GM19468 (cell line): ENCODE data around the gene SAMSN1.

Source experiments
- ATAC-seq: cut with Tn5 transposase; IDR thresholded peaks from one replicate; pipeline ENCODE4 v1.9.1; 2021; ENCODE audit warnings: mild to moderate bottlenecking, moderate library complexity, moderate number of reproducible peaks; ENCODE audit not compliant: unreplicated experiment; ENCODE audit errors: extremely low read depth

Gene SAMSN1

GRCh38 chr21:14492931-14493330 lies 53.2 kb downstream of the SAMSN1 start:
- no peak for ATAC-seq

GRCh38 chr21:14491269-14491681 lies 54.8 kb downstream of the SAMSN1 start:
- no peak for ATAC-seq

GRCh38 chr21:14488672-14489204 lies 57.4 kb downstream of the SAMSN1 start:
- no peak for ATAC-seq

GRCh38 chr21:14487490-14488432 lies 58.4 kb downstream of the SAMSN1 start:
- no peak for ATAC-seq

GRCh38 chr21:14486869-14487268 lies 59.2 kb downstream of the SAMSN1 start:
- ATAC-seq = no peak

GRCh38 chr21:14484188-14485009 lies 61.7 kb downstream of the SAMSN1 start:
- no peak for ATAC-seq

- no peak for ATAC-seq
Observed at GRCh38 chr21:14483296-14483695, 62.8 kb downstream of the SAMSN1 start.

GRCh38 chr21:14482165-14482564 lies 64.0 kb downstream of the SAMSN1 start:
- ATAC-seq = no peak

GRCh38 chr21:14480411-14481031 lies 65.6 kb downstream of the SAMSN1 start:
- ATAC-seq = no peak

- no peak for ATAC-seq
Observed at GRCh38 chr21:14479241-14479786, 66.8 kb downstream of the SAMSN1 start.

- no peak for ATAC-seq
Observed at GRCh38 chr21:14477841-14478240, 68.3 kb downstream of the SAMSN1 start.

- no peak for ATAC-seq
Observed at GRCh38 chr21:14477133-14477532, 69.0 kb downstream of the SAMSN1 start.

- no peak for ATAC-seq
Observed at GRCh38 chr21:14474995-14475394, 71.1 kb downstream of the SAMSN1 start.

- no peak for ATAC-seq
Observed at GRCh38 chr21:14469641-14470040, 76.5 kb downstream of the SAMSN1 start.

- ATAC-seq = no peak
Observed at GRCh38 chr21:14466715-14467114, 79.4 kb downstream of the SAMSN1 start.

GRCh38 chr21:14457762-14458161 lies 88.4 kb downstream of the SAMSN1 start:
- ATAC-seq = no peak

GRCh38 chr21:14456911-14457310 lies 89.2 kb downstream of the SAMSN1 start:
- no peak for ATAC-seq

- ATAC-seq = peak; percentile 59
Observed at GRCh38 chr21:14454016-14455009, 91.8 kb downstream of the SAMSN1 start.
